Fibroblast of lung (primary cell): ENCODE data around the gene GALNT17. TPM values are rescaled to one million over a fixed set of nuclear protein-coding genes. Genes with fewer than 3 reads are reported as not detected.

Experiments
- DNase-seq, 2 donors: peaks; one replicate each; pipeline versions ENCODE4 v3.0.0 to v3.0.0-alpha.2; 2010; ENCODE audit warnings: low read depth in 2 of 2
- H2AFZ ChIP-seq: 2 replicates; pipeline ENCODE4 v1.5.1; 2012; ENCODE audit warnings: low read length, control low read depth, inconsistent platforms
- H3K27ac ChIP-seq: 2 replicates; pipeline ENCODE4 v1.5.1; 2011; ENCODE audit warnings: low read length, control low read depth; ENCODE audit not compliant: insufficient read depth
- H3K27me3 ChIP-seq: 2 replicates; pipeline ENCODE4 v1.5.1; 2011; ENCODE audit warnings: mild to moderate bottlenecking, low read length; ENCODE audit not compliant: control insufficient read depth, insufficient read depth
- H3K36me3 ChIP-seq: 2 replicates; pipeline ENCODE4 v1.5.1; 2011; ENCODE audit warnings: low read length; ENCODE audit not compliant: control insufficient read depth, insufficient read depth
- H3K4me1 ChIP-seq: 2 replicates; pipeline ENCODE4 v1.5.1; 2011; ENCODE audit warnings: low read length; ENCODE audit not compliant: control insufficient read depth, insufficient read depth; ENCODE audit errors: extremely low read depth
- H3K4me2 ChIP-seq: 2 replicates; pipeline ENCODE4 v1.5.1; 2011; ENCODE audit warnings: low read length, control low read depth; ENCODE audit not compliant: insufficient read depth; ENCODE audit errors: extremely low read depth
- H3K4me3 ChIP-seq, 4 experiments: fragments of 200-600 bp in 1 of 4; sonication (generic) in 1 of 4; replicated peaks in 1 of 4; 2 replicates each; pipeline ENCODE4 v1.5.1; 2011 to 2016; ENCODE audit warnings: low read length in 4 of 4, low read depth in 3 of 4, mild to moderate bottlenecking in 3 of 4, control low read depth in 2 of 4, inconsistent platforms in 1 of 4, mixed read lengths in 1 of 4; ENCODE audit not compliant: insufficient read depth in 1 of 4; ENCODE audit errors: control extremely low read depth in 1 of 4
- H3K79me2 ChIP-seq: 2 replicates; pipeline ENCODE4 v1.5.1; 2012; ENCODE audit warnings: mild to moderate bottlenecking, low read length, inconsistent platforms; ENCODE audit not compliant: control insufficient read depth, insufficient read depth
- H3K9ac ChIP-seq: 2 replicates; pipeline ENCODE4 v1.5.1; 2011; ENCODE audit warnings: mild to moderate bottlenecking, low read length, control low read depth; ENCODE audit not compliant: insufficient read depth
- H3K9me3 ChIP-seq: 2 replicates; pipeline ENCODE4 v1.5.1; 2012; ENCODE audit warnings: low read depth, low read length; ENCODE audit not compliant: control insufficient read depth, insufficient read depth
- H4K20me1 ChIP-seq: 2 replicates; pipeline ENCODE4 v1.5.1; 2011; ENCODE audit warnings: low read length; ENCODE audit not compliant: control insufficient read depth, insufficient read depth; ENCODE audit errors: extremely low read depth
- CTCF ChIP-seq, 2 donors: IDR thresholded peaks in 1 of 2; conservative IDR thresholded peaks in 1 of 2; 1 replicate in 1 of 2; 2 replicates in 1 of 2; pipeline ENCODE4 v1.5.1; 2011 to 2012; ENCODE audit warnings: low read length in 2 of 2, control low read depth in 1 of 2, inconsistent platforms in 1 of 2, low read depth in 1 of 2, mild to moderate bottlenecking in 1 of 2
- EZH2 ChIP-seq: IDR thresholded peaks from 2 replicates; pipeline ENCODE4 v1.5.1; 2012; ENCODE audit warnings: low read length, control low read depth, mild to moderate bottlenecking; ENCODE audit errors: missing control alignments
- polyA plus RNA-seq, 2 donors: library from polyadenylated mRNA; depleted of rRNA in 1 of 2; stranded (reverse) in 1 of 2; unstranded in 1 of 2; fragments of >200 nt; gene quantifications; 2 replicates each; pipeline ENCODE4 v1.2.1, GENCODE V29; 2011 to 2012; ENCODE audit warnings: missing spikeins in 1 of 2
- total RNA-seq: library from RNA; depleted of rRNA; stranded (reverse); fragments of >200 nt; gene quantifications from 2 replicates; pipeline ENCODE4 v1.2.1, GENCODE V29; 2014

Gene GALNT17
- total and polyA plus RNA-seq, 2 donors (not counting 1 experiment from before 2014, with no cell fraction given): under 0.01 TPM; not detected in 1

- TF ChIP-seq CTCF (conservative IDR thresholded peaks at IDR 0.05 in 1 of 2, IDR thresholded peaks at IDR 0.05 in 1 of 2; ENCODE audit: low read depth in 1 of 2, low read length in 2 of 2) (no peak), EZH2 (no peak)
- no peaks in the 10 kb centered on the region for H3K9me3 ChIP-seq
- no peaks in the 10 kb centered on the region for H3K27me3 ChIP-seq
- H3K79me2 ChIP-seq: no peaks in the 10 kb centered on the region
- peaks cover 4% of the 10 kb centered on the region for H3K4me1 ChIP-seq
- no peak overlapping the region for H3K9ac ChIP-seq
- H3K4me3 ChIP-seq: no peak overlapping the region
- no peaks in the 10 kb centered on the region for H4K20me1 ChIP-seq
- no peak overlapping the region for H3K4me2 ChIP-seq
- DNase-seq: peak in 1 of 2 donors; percentile 32
- H3K27ac ChIP-seq: no peak overlapping the region
- no peaks in the 10 kb centered on the region for H3K36me3 ChIP-seq
- no peak overlapping the region for H2AFZ ChIP-seq
Observed at GRCh38 chr7:71612911-71613310, 481.0 kb downstream of the GALNT17 start.

- Histone ChIP-seq H3K9me3 (no peaks in the 10 kb centered on the region), H3K79me2 (no peaks in the 10 kb centered on the region), H3K36me3 (no peaks in the 10 kb centered on the region), H4K20me1 (no peaks in the 10 kb centered on the region), H3K9ac (no peak overlapping the region), H3K4me1 (peaks cover 4% of the 10 kb centered on the region), H3K4me3 (no peak overlapping the region), H2AFZ (no peak overlapping the region), H3K4me2 (no peak overlapping the region), H3K27me3 (no peaks in the 10 kb centered on the region), H3K27ac (no peak overlapping the region)
- TF ChIP-seq CTCF (conservative IDR thresholded peaks at IDR 0.05 in 1 of 2, IDR thresholded peaks at IDR 0.05 in 1 of 2; ENCODE audit: low read depth in 1 of 2, low read length in 2 of 2) (no peak), EZH2 (no peak)
- DNase-seq: peak in 1 of 2 donors; percentile 55
Observed at GRCh38 chr7:71613313-71613712, 481.4 kb downstream of the GALNT17 start.

GRCh38 chr7:71615017-71615416, 483.1 kb downstream of the GALNT17 start:
- DNase-seq: no peak
- H3K4me3 ChIP-seq: no peak overlapping the region
- no peaks in the 10 kb centered on the region for H4K20me1 ChIP-seq
- TF ChIP-seq EZH2: no peak
- TF ChIP-seq CTCF (conservative IDR thresholded peaks at IDR 0.05 in 1 of 2, IDR thresholded peaks at IDR 0.05 in 1 of 2; ENCODE audit: low read depth in 1 of 2, low read length in 2 of 2): no peak
- no peak overlapping the region for H3K4me2 ChIP-seq
- no peak overlapping the region for H2AFZ ChIP-seq
- H3K27ac ChIP-seq: no peak overlapping the region
- no peaks in the 10 kb centered on the region for H3K36me3 ChIP-seq
- no peaks in the 10 kb centered on the region for H3K9me3 ChIP-seq
- H3K9ac ChIP-seq: no peak overlapping the region
- no peaks in the 10 kb centered on the region for H3K79me2 ChIP-seq
- H3K4me1 ChIP-seq: peaks cover 4% of the 10 kb centered on the region
- H3K27me3 ChIP-seq: no peaks in the 10 kb centered on the region
